NB4 (cell line): ENCODE measurements around the gene SNX2.

Source experiments
- MAX ChIP-seq: IDR thresholded peaks from 2 replicates; pipeline ENCODE4 v1.6.1; 2011; ENCODE audit warnings: low read depth, low read length
- POLR2A ChIP-seq: IDR thresholded peaks from 2 replicates; pipeline ENCODE4 v1.6.1; 2011; ENCODE audit warnings: mild to moderate bottlenecking; ENCODE audit not compliant: insufficient read length; ENCODE audit errors: extremely low read depth
- TF ChIP-seq, protein P1 (sequence below): IDR thresholded peaks from one replicate; pipeline ENCODE4 v1.5.1; 2012; ENCODE audit warnings: low read depth, low read length

- TF ChIP-seq, protein P1, sequence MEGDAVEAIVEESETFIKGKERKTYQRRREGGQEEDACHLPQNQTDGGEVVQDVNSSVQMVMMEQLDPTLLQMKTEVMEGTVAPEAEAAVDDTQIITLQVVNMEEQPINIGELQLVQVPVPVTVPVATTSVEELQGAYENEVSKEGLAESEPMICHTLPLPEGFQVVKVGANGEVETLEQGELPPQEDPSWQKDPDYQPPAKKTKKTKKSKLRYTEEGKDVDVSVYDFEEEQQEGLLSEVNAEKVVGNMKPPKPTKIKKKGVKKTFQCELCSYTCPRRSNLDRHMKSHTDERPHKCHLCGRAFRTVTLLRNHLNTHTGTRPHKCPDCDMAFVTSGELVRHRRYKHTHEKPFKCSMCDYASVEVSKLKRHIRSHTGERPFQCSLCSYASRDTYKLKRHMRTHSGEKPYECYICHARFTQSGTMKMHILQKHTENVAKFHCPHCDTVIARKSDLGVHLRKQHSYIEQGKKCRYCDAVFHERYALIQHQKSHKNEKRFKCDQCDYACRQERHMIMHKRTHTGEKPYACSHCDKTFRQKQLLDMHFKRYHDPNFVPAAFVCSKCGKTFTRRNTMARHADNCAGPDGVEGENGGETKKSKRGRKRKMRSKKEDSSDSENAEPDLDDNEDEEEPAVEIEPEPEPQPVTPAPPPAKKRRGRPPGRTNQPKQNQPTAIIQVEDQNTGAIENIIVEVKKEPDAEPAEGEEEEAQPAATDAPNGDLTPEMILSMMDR: no peak
- no peak for TF ChIP-seq MAX
- TF ChIP-seq POLR2A: no peak
Measured at GRCh38 chr5:122846051-122846550, 71.2 kb downstream of the SNX2 start.
